H1 (cell line): Measurements from ENCODE around the gene PEPD. TPM values are rescaled to one million over a fixed set of nuclear protein-coding genes. Genes with fewer than 3 reads are reported as not detected.

Experiments
- CTCF ChIA-PET: fragments of 300-600 bp; sonication (Branson Sonifier 250); formaldehyde crosslinking; loops from one replicate; lab custom pipeline; 2021; ENCODE audit not compliant: partially characterized antibody; lab: Charles Lee
- POLR2A ChIA-PET: fragments of 300-600 bp; sonication (Branson Sonifier 250); formaldehyde crosslinking; loops from one replicate; lab custom pipeline; 2021; ENCODE audit warnings: inconsistent platforms; ENCODE audit not compliant: partially characterized antibody; lab: Charles Lee
- DNase-seq, 2 experiments: peaks; one replicate each; pipeline versions ENCODE4 v3.0.0 to v3.0.0-alpha.2; 2010 to 2022; ENCODE audit warnings: low spot score in 2 of 2, low read depth in 1 of 2, mixed read lengths in 1 of 2
- FAIRE-seq: peaks from 2 replicates; lab custom pipeline; 2011; peaks lifted over from hg19 to GRCh38; lab: Jason Lieb, UNC
- H2AFZ ChIP-seq: 2 replicates; pipeline ENCODE4 v1.8.1; 2012; ENCODE audit warnings: low read length, inconsistent platforms
- H2AK5ac ChIP-seq: 2 replicates; pipeline ENCODE4 v1.6.1; 2013; ENCODE audit warnings: low read depth, low read length
- H2BK120ac ChIP-seq: replicated peaks from 2 replicates; pipeline ENCODE3; 2013; ENCODE audit warnings: low read depth, low read length, inconsistent platforms
- H2BK12ac ChIP-seq: 2 replicates; pipeline ENCODE4 v1.6.1; 2013; ENCODE audit warnings: low read depth, low read length
- H2BK15ac ChIP-seq: 2 replicates; pipeline ENCODE4 v1.6.1; 2013; ENCODE audit warnings: low read length
- H2BK20ac ChIP-seq: 2 replicates; pipeline ENCODE4 v1.6.1; 2013; ENCODE audit warnings: low read length
- H2BK5ac ChIP-seq: 2 replicates; pipeline ENCODE4 v1.6.1; 2013; ENCODE audit warnings: low read depth, low read length
- H3K14ac ChIP-seq: 2 replicates; pipeline ENCODE4 v1.6.1; 2013; ENCODE audit warnings: inconsistent platforms; ENCODE audit not compliant: insufficient read length
- H3K18ac ChIP-seq: 2 replicates; pipeline ENCODE4 v1.6.1; 2013; ENCODE audit warnings: low read length; ENCODE audit errors: extremely low read depth
- H3K23ac ChIP-seq: 2 replicates; pipeline ENCODE4 v1.6.1; 2013; ENCODE audit warnings: inconsistent platforms; ENCODE audit not compliant: insufficient read length
- H3K23me2 ChIP-seq: 2 replicates; pipeline ENCODE4 v1.6.1; 2013; ENCODE audit warnings: low read depth, low read length
- H3K27ac ChIP-seq: 2 replicates; pipeline ENCODE4 v1.6.1; 2011; ENCODE audit warnings: low read depth, low read length, inconsistent platforms
- H3K27me3 ChIP-seq, 4 experiments: replicated peaks in 1 of 4; 1 replicate in 1 of 4; 2 replicates in 3 of 4; pipeline versions ENCODE4 v1.6.1 to v1.8.1; 2011 to 2013; ENCODE audit warnings: low read length in 3 of 4, mild to moderate bottlenecking in 3 of 4, inconsistent platforms in 2 of 4, mixed read lengths in 2 of 4, moderate library complexity in 1 of 4; ENCODE audit not compliant: control insufficient read depth in 3 of 4, insufficient read depth in 3 of 4; ENCODE audit errors: extremely low read depth in 1 of 4
- H3K36me3 ChIP-seq, 4 experiments: 2 replicates each; pipeline versions ENCODE4 v1.6.1 to v1.8.1; 2011 to 2013; ENCODE audit warnings: mild to moderate bottlenecking in 4 of 4, low read length in 3 of 4, moderate library complexity in 2 of 4, control low read depth in 1 of 4, inconsistent platforms in 1 of 4; ENCODE audit not compliant: insufficient read depth in 4 of 4, control insufficient read depth in 2 of 4
- H3K4ac ChIP-seq: replicated peaks from 2 replicates; pipeline ENCODE3; 2013; ENCODE audit warnings: low read length, low read depth, mixed read lengths, inconsistent platforms; ENCODE audit not compliant: insufficient read length
- H3K4me1 ChIP-seq, 4 experiments: replicated peaks in 1 of 4; 1 replicate in 1 of 4; 2 replicates in 3 of 4; pipeline versions ENCODE4 v1.6.1 to v1.8.1; 2011 to 2013; ENCODE audit warnings: low read length in 3 of 4, inconsistent platforms in 2 of 4, mixed read lengths in 1 of 4; ENCODE audit not compliant: insufficient read depth in 4 of 4, control insufficient read depth in 3 of 4
- H3K4me2 ChIP-seq, 2 experiments: 2 replicates each; pipeline versions ENCODE4 v1.6.1 to v1.8.1; 2011 to 2013; ENCODE audit warnings: low read depth in 2 of 2, low read length in 2 of 2, control low read depth in 1 of 2, inconsistent platforms in 1 of 2, mild to moderate bottlenecking in 1 of 2; ENCODE audit not compliant: insufficient read depth in 1 of 2
- H3K4me3 ChIP-seq, 4 experiments: fragments of 200-600, 300-600 bp in 1 of 4; sonication (generic), shearing (Covaris generic), sonication (Bioruptor Twin) in 1 of 4; 2 replicates each; pipeline versions ENCODE4 v1.5.1 to v1.8.1; 2011 to 2016; ENCODE audit warnings: low read length in 4 of 4, low read depth in 3 of 4, control low read depth in 2 of 4, inconsistent platforms in 2 of 4, mild to moderate bottlenecking in 2 of 4, mixed read lengths in 1 of 4, moderate library complexity in 1 of 4; ENCODE audit not compliant: insufficient read depth in 2 of 4; ENCODE audit errors: extremely low read depth in 1 of 4
- H3K56ac ChIP-seq: replicated peaks from 2 replicates; pipeline ENCODE3; 2013; ENCODE audit warnings: low read depth, mild to moderate bottlenecking, mixed read lengths, low read length, inconsistent platforms; ENCODE audit not compliant: insufficient read length
- H3K79me1 ChIP-seq: 2 replicates; pipeline ENCODE4 v1.6.1; 2013; ENCODE audit warnings: low read depth, low read length, control low read depth
- H3K79me2 ChIP-seq, 2 experiments: 2 replicates each; pipeline versions ENCODE4 v1.6.1 to v1.8.1; 2012 to 2013; ENCODE audit warnings: low read length in 2 of 2, mild to moderate bottlenecking in 2 of 2, inconsistent platforms in 1 of 2; ENCODE audit not compliant: insufficient read depth in 2 of 2, control insufficient read depth in 1 of 2
- H3K9ac ChIP-seq, 4 experiments: replicated peaks in 1 of 4; 1 replicate in 1 of 4; 2 replicates in 3 of 4; pipeline versions ENCODE4 v1.6.1 to v1.8.1; 2011 to 2013; ENCODE audit warnings: low read depth in 3 of 4, low read length in 3 of 4, control low read depth in 2 of 4, mild to moderate bottlenecking in 2 of 4, moderate library complexity in 2 of 4, inconsistent platforms in 1 of 4; ENCODE audit errors: extremely low read depth in 1 of 4
- H3K9me3 ChIP-seq, 2 experiments: 2 replicates each; pipeline versions ENCODE4 v1.6.1 to v1.8.1; 2012 to 2013; ENCODE audit warnings: mild to moderate bottlenecking in 2 of 2, moderate library complexity in 2 of 2, control low read depth in 1 of 2, inconsistent platforms in 1 of 2, low read depth in 1 of 2, low read length in 1 of 2, mixed read lengths in 1 of 2; ENCODE audit not compliant: insufficient read depth in 2 of 2
- H4K20me1 ChIP-seq, 2 experiments: replicated peaks in 1 of 2; 2 replicates each; pipeline versions ENCODE3 to v1.8.1; 2011 to 2013; ENCODE audit warnings: inconsistent platforms in 2 of 2, low read length in 2 of 2, mild to moderate bottlenecking in 1 of 2; ENCODE audit not compliant: insufficient read depth in 2 of 2, control insufficient read depth in 1 of 2
- H4K5ac ChIP-seq: 2 replicates; pipeline ENCODE4 v1.6.1; 2013; ENCODE audit warnings: low read length, low read depth, mixed read lengths, inconsistent platforms; ENCODE audit not compliant: insufficient read length
- H4K8ac ChIP-seq: 2 replicates; pipeline ENCODE4 v1.8.0; 2013; ENCODE audit warnings: mild to moderate bottlenecking, moderate library complexity, low read length, inconsistent platforms; ENCODE audit not compliant: insufficient read depth; ENCODE audit errors: extremely low read depth
- H4K91ac ChIP-seq: replicated peaks from 2 replicates; pipeline ENCODE3; 2013; ENCODE audit warnings: low read length, mixed read lengths, inconsistent platforms; ENCODE audit not compliant: insufficient read length
- GTF2F1 ChIP-seq: IDR thresholded peaks from 2 replicates; pipeline ENCODE4 v1.6.1; 2012; ENCODE audit warnings: low read depth, low read length, improper control_type of control experiment, borderline replicate concordance
- RAD21 ChIP-seq, 2 experiments: IDR thresholded peaks in 1 of 2; conservative IDR thresholded peaks in 1 of 2; 2 replicates each; pipeline ENCODE4 v1.6.1; 2011; ENCODE audit warnings: low read depth in 2 of 2, low read length in 2 of 2, improper control_type of control experiment in 1 of 2, inconsistent platforms in 1 of 2, mild to moderate bottlenecking in 1 of 2, moderate library complexity in 1 of 2
- WGBS, 2 experiments: shearing (Covaris generic) in 1 of 2; methylation state at CpG; one replicate each; pipeline versions ENCODE4 v1.1.6 to v1.1.7; 2013 to 2015; ENCODE audit warnings: low lambda C conversion rate in 2 of 2, mixed read lengths in 2 of 2, inconsistent platforms in 1 of 2, low coverage in 1 of 2, missing lambda C conversion rate in 1 of 2; ENCODE audit not compliant: insufficient replicate concordance in 2 of 2, insufficient coverage in 1 of 2, insufficient read length in 1 of 2; ENCODE audit errors: extremely low coverage in 1 of 2, missing lambda C conversion rate in 1 of 2; 5-methylcytosine and 5-hydroxymethylcytosine counted together
- polyA plus RNA-seq, 7 experiments: library from polyadenylated mRNA; depleted of rRNA in 3 of 7; stranded (reverse) in 5 of 7; unstranded in 2 of 7; fragments of >200 nt in 5 of 7; fragments of 200-250 nt in 2 of 7; gene quantifications; 1 replicate in 5 of 7; 2 replicates in 1 of 7; 4 replicates in 1 of 7; pipeline versions ENCODE4 v1.2.1 to v1.2.3, GENCODE V29; 2011 to 2013; ENCODE audit warnings: missing spikeins in 2 of 7, mixed read lengths in 2 of 7
- total RNA-seq: library from RNA; stranded (reverse); fragmentation: NEBNext Ultra II Directional; extraction: Animal tissue kit (Norgen Biotek cat#: 25700); gene quantifications from 2 replicates; pipeline ENCODE4 v1.2.1, GENCODE V29; 2021
- TF ChIP-seq, protein P1 (sequence below), 3 experiments: IDR thresholded peaks; 1 replicate in 2 of 3; 2 replicates in 1 of 3; pipeline versions ENCODE4 v1.5.1 to v1.6.1; 2011; ENCODE audit warnings: low read length in 3 of 3, mild to moderate bottlenecking in 3 of 3, inconsistent platforms in 2 of 3, low read depth in 1 of 3, moderate library complexity in 1 of 3; ENCODE audit not compliant: insufficient read depth in 1 of 3; ENCODE audit errors: control extremely low read depth in 1 of 3

The PEPD gene
- total and polyA plus RNA-seq, 2 of the 8 experiments (the other 6 are each of a cell fraction or from before 2014, with no cell fraction given), result 84.1 to 178 TPM

DNA sequence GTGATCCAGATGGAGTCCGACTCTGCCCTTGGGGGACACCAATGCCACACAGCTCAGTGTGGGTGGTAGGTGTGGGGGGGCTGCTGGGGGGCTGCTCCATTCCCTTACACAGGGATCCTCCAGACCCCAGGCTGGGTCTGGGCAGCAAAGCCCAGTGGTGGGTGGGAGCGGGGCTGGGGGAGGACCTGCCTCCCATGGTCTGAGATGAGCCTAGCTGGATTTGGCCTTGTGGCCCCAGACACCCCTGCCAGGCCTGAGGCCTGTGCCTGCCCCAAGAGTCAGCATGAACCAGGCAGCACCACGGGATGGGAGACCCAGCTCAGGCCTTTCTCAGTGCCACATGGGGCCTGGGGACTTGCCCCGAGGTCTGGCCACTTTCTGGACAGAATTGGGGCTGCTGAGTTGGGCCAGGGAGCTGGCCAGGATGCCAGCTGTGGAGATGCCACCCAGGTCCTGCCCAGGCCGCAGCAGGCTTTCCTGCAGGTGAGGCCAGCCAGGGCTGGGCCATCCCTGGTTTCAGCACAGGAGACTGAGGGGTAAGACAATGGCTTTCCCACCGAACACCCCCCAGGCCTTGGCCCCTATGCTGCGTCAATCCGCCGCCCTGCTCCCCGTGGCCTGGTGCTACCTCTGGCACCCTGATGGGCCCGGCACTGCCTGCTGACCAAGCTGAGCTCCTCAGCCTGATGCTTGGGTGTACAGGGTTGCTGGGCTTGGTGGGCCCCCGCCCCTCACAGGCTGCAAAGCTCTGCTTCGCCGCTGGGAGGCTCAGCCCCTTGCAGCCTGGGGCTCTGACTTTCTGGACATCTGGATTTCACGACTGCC is 123.8 kb downstream of the PEPD start:
- H2AFZ ChIP-seq, result no peak overlapping the region
- POLR2A ChIA-PET, result interaction anchor here (1.0 to 2.6 kb wide), 10 partner anchors 9 to 100 kb away, joined by 3 to 13 read pairs (median 4); partner anchors contain the start of genes CEBPA and CEBPG

More for the DNA sequence above, 123.8 kb downstream of the PEPD start:
- Histone ChIP-seq H3K79me1 (no peaks in the 10 kb centered on the region), H3K56ac (no peak overlapping the region), H3K23ac (no peak overlapping the region), H2BK12ac (peak overlapping the region; percentile 3; the same call in 1 of the 2 replicates), H3K18ac (no peak overlapping the region), H4K20me1 (peaks cover 5 to 8% of the 10 kb centered on the region in 2 experiments), H2BK5ac (no peak overlapping the region), H3K9me3 (no peaks in the 10 kb centered on the region), H3K4me3 (no peak overlapping the region), H2BK15ac (no peak overlapping the region), H2BK20ac (no peak overlapping the region), H2AK5ac (no peak overlapping the region), H3K4me1 (peaks cover 0 to 14% (median 8%) of the 10 kb centered on the region in 4 experiments; a peak in 4 of 7 replicates), H2BK120ac (no peak overlapping the region), H3K27me3 (no peaks in the 10 kb centered on the region), H3K36me3 (no peaks in the 10 kb centered on the region), H3K4ac (no peak overlapping the region), H4K8ac (peak overlapping the region; percentile 46; the same call in 1 of the 2 replicates), H4K91ac (no peak overlapping the region), H3K27ac (no peak overlapping the region), H3K23me2 (no peaks in the 10 kb centered on the region), H3K79me2 (no peaks in the 10 kb centered on the region), H3K9ac (no peak overlapping the region; a peak in 1 of 7 replicates), H4K5ac (no peak overlapping the region), H3K4me2 (no peak overlapping the region), H3K14ac (no peak overlapping the region)
- WGBS, 2 experiments, result 83% methylated on average over 12 of the region's 15 CpGs; no CpG with 5 or more reads in 1 of the 2 experiments
- CTCF ChIA-PET, result interaction anchor here (0.6 to 24.5 kb wide), 39 partner anchors 9 to 380 kb away, joined by 3 to 426 read pairs (median 4); partner anchors contain the start of genes CEBPA and SLC7A10
- no peak for DNase-seq
- FAIRE-seq, result no peak
- TF ChIP-seq, protein P1, sequence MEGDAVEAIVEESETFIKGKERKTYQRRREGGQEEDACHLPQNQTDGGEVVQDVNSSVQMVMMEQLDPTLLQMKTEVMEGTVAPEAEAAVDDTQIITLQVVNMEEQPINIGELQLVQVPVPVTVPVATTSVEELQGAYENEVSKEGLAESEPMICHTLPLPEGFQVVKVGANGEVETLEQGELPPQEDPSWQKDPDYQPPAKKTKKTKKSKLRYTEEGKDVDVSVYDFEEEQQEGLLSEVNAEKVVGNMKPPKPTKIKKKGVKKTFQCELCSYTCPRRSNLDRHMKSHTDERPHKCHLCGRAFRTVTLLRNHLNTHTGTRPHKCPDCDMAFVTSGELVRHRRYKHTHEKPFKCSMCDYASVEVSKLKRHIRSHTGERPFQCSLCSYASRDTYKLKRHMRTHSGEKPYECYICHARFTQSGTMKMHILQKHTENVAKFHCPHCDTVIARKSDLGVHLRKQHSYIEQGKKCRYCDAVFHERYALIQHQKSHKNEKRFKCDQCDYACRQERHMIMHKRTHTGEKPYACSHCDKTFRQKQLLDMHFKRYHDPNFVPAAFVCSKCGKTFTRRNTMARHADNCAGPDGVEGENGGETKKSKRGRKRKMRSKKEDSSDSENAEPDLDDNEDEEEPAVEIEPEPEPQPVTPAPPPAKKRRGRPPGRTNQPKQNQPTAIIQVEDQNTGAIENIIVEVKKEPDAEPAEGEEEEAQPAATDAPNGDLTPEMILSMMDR (IDR thresholded peaks at IDR 0.05; ENCODE audit: control extremely low read depth in 1 of 3, insufficient read depth in 1 of 3, low read depth in 1 of 3, low read length in 3 of 3), result peak; percentile 44 to 61 (median 49)
- TF ChIP-seq RAD21 (IDR thresholded peaks at IDR 0.05 in 1 of 2, conservative IDR thresholded peaks at IDR 0.05 in 1 of 2; ENCODE audit: low read depth in 2 of 2, low read length in 2 of 2), result peak; percentile 8 to 43; a peak in 2 of 4 replicates
- no peak for TF ChIP-seq GTF2F1
